Prostate gland (tissue), 2 donors: Measurements from ENCODE around the gene TMC2. TPM values are rescaled to one million over a fixed set of nuclear protein-coding genes. Genes with fewer than 3 reads are reported as not detected.

ENCODE experiments used
- DNase-seq: peaks from one replicate; pipeline ENCODE4 v3.0.0-alpha.2; 2019; ENCODE audit warnings: low spot score
- H3K27ac ChIP-seq, 2 donors: fragments of 200-600 bp; sonication (generic); 2 replicates each; pipeline ENCODE4 v1.5.1; 2017 to 2019
- H3K27me3 ChIP-seq: fragments of 200-600 bp; sonication (generic); replicated peaks from 2 replicates; pipeline ENCODE4 v1.5.1; 2019; ENCODE audit not compliant: insufficient read depth
- H3K36me3 ChIP-seq, 2 donors: fragments of 200-600 bp; sonication (generic); 1 replicate in 1 of 2; 2 replicates in 1 of 2; pipeline versions ENCODE4 v1.5.1 to v1.8.1; 2017 to 2019
- H3K4me1 ChIP-seq: fragments of 200-600 bp; sonication (generic); replicated peaks from 2 replicates; pipeline ENCODE4 v1.5.1; 2019
- H3K4me3 ChIP-seq, 2 donors: fragments of 200-600 bp; sonication (generic); 2 replicates each; pipeline ENCODE4 v1.5.1; 2017 to 2019
- H3K9me3 ChIP-seq: fragments of 200-600 bp; sonication (generic); 2 replicates; pipeline ENCODE4 v1.5.1; 2017
- CTCF ChIP-seq, 4 experiments: fragments of 200-600 bp in 2 of 4; fragments of 450-650 bp in 2 of 4; sonication (generic) in 2 of 4; IDR thresholded peaks; 1 replicate in 3 of 4; 2 replicates in 1 of 4; pipeline ENCODE4 v1.5.1; 2016 to 2019; ENCODE audit warnings: antibody characterized with exemption in 4 of 4, mild to moderate bottlenecking in 2 of 4, moderate library complexity in 2 of 4
- POLR2A ChIP-seq: fragments of 450-650 bp; IDR thresholded peaks from one replicate; pipeline ENCODE4 v1.6.1; 2016; ENCODE audit warnings: antibody characterized with exemption, mild to moderate bottlenecking
- POLR2AphosphoS5 ChIP-seq: sonication (generic); formaldehyde crosslinking; IDR thresholded peaks from one replicate; pipeline ENCODE4 v1.6.1; 2017; ENCODE audit warnings: antibody characterized with exemption
- WGBS: methylation state at CpG from one replicate; pipeline ENCODE4 v1.1.5; 2018; 5-methylcytosine and 5-hydroxymethylcytosine counted together
- intact Hi-C: fragments of 100-400 bp; cut with DNase I; formaldehyde crosslinking; loops from one replicate; pipeline ENCODE4 v1.14.2; 2022
- total RNA-seq, 2 donors: library from RNA; depleted of rRNA; stranded (reverse); fragments of >200 nt; gene quantifications; one replicate each; pipeline ENCODE4 v1.1.0, GENCODE V29; 2016

Gene TMC2
- total RNA-seq, 2 donors from 2014 or later, result 0.23 TPM; not detected in 1

- Histone ChIP-seq H3K4me3 (no peak overlapping the region), H3K27me3 (no peaks in the 10 kb centered on the region), H3K4me1 (no peaks in the 10 kb centered on the region), H3K36me3 (no peaks in the 10 kb centered on the region), H3K9me3 (no peaks in the 10 kb centered on the region), H3K27ac (no peak overlapping the region)
- 78% methylated on average over 10 of the region's 10 CpGs for WGBS
- intact Hi-C loops, result no loop called here
- DNase-seq, result no peak
- TF ChIP-seq CTCF (IDR thresholded peaks at IDR 0.05) (no peak), POLR2A (no peak), POLR2AphosphoS5 (no peak)
Observed at GRCh38 chr20:2518096-2518495, 18.3 kb upstream of the TMC2 start.

GRCh38 chr20:2518558-2518957, 17.8 kb upstream of the TMC2 start:
- no peaks in the 10 kb centered on the region for H3K9me3 ChIP-seq
- TF ChIP-seq POLR2AphosphoS5, result no peak
- no peak for TF ChIP-seq POLR2A
- no peak for TF ChIP-seq CTCF (IDR thresholded peaks at IDR 0.05)
- H3K36me3 ChIP-seq, result no peaks in the 10 kb centered on the region
- no peaks in the 10 kb centered on the region for H3K27me3 ChIP-seq
- intact Hi-C loops, result no loop called here
- no peak overlapping the region for H3K4me3 ChIP-seq
- no peak overlapping the region for H3K27ac ChIP-seq
- 72% methylated on average over 4 of the region's 4 CpGs for WGBS
- no peak for DNase-seq
- H3K4me1 ChIP-seq, result no peaks in the 10 kb centered on the region

- H3K4me1 ChIP-seq, result no peaks in the 10 kb centered on the region
- no peak for DNase-seq
Observed at GRCh38 chr20:2519115-2519809, 17.1 kb upstream of the TMC2 start.

GRCh38 chr20:2520617-2521016, 15.8 kb upstream of the TMC2 start:
- H3K36me3 ChIP-seq, result no peaks in the 10 kb centered on the region
- 93% methylated on average over 3 of the region's 3 CpGs for WGBS
- H3K4me1 ChIP-seq, result no peaks in the 10 kb centered on the region
- no peak for TF ChIP-seq POLR2A
- no peak for TF ChIP-seq CTCF (IDR thresholded peaks at IDR 0.05)
- TF ChIP-seq POLR2AphosphoS5, result no peak
- H3K9me3 ChIP-seq, result no peaks in the 10 kb centered on the region
- no peak for DNase-seq
- H3K4me3 ChIP-seq, result no peak overlapping the region
- intact Hi-C loops, result loop anchor here (10.0 kb wide), 1 partner anchor 334 kb away; no protein-coding TSS in a partner anchor
- no peak overlapping the region for H3K27ac ChIP-seq
- no peaks in the 10 kb centered on the region for H3K27me3 ChIP-seq

More at GRCh38 chr20:2519115-2519809, 17.1 kb upstream of the TMC2 start:
- no peaks in the 10 kb centered on the region for H3K9me3 ChIP-seq
- H3K36me3 ChIP-seq, result no peaks in the 10 kb centered on the region
- no peak overlapping the region for H3K4me3 ChIP-seq
- H3K27me3 ChIP-seq, result no peaks in the 10 kb centered on the region
- intact Hi-C loops, result no loop called here
- WGBS, result 92% methylated on average over 4 of the region's 4 CpGs
- no peak for TF ChIP-seq POLR2AphosphoS5
- no peak for TF ChIP-seq POLR2A
- TF ChIP-seq CTCF (IDR thresholded peaks at IDR 0.05), result no peak
- no peak overlapping the region for H3K27ac ChIP-seq
